Measurements from ENCODE around the gene RAB5A. TPM values are rescaled to one million over a fixed set of nuclear protein-coding genes. Genes with fewer than 3 reads are reported as not detected.

The RAB5A gene
- total RNA-seq, 1 experiment from 2014 or later: 86.8 TPM

DNA sequence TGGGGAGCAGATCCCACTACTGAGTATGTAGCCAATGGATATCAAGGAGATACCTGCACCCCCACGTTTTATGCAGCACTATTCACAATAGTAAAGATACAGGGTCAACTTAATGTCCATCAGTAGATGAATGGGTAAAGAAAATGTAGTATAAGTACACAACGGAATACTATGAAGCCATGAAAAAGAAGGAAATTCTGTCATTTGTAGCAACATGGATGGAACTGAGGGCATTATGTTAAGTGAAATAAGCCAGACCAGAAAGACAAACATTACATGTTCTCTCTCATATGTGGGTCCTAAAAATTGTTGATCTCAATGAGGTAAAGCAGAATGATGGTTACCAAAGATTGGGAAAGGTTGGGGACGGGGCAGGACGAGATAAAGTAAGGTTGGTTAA, 50.6 kb downstream of the RAB5A start:
- H3K9ac ChIP-seq (ENCODE audit: low read length): no peak overlapping the region
- ChIA-PET CTCF (no interaction called here), POLR2A (ENCODE audit: unreplicated experiment) (no interaction called here)
- H3K4me3 ChIP-seq (ENCODE audit: low read length): no peak overlapping the region
- H3K9me3 ChIP-seq (ENCODE audit: low read length): no peaks in the 10 kb centered on the region
- H3K4me1 ChIP-seq (ENCODE audit: insufficient read depth, low read length): no peaks in the 10 kb centered on the region
- intact Hi-C loops (cut with micrococcal nuclease): no loop called here
- H3K9me2 ChIP-seq (replicated peaks; ENCODE audit: low read length): no peaks in the 10 kb centered on the region
- no peak overlapping the region for H3K4me2 ChIP-seq (ENCODE audit: low read length)
- H3K27me3 ChIP-seq (ENCODE audit: low read length): no peaks in the 10 kb centered on the region
- H2AFZ ChIP-seq (ENCODE audit: low read length): no peak overlapping the region
- no peaks in the 10 kb centered on the region for H3F3A ChIP-seq (ENCODE audit: low read length, unreplicated experiment)
- H3K36me3 ChIP-seq (ENCODE audit: low read depth, low read length): no peaks in the 10 kb centered on the region
- DNase-seq: no peak
- H3K27ac ChIP-seq (ENCODE audit: low read length): no peak overlapping the region
- TF ChIP-seq EZH2 (IDR thresholded peaks at IDR 0.05; ENCODE audit: low read length, unreplicated experiment): no peak
- TF ChIP-seq EZH2phosphoT487 (IDR thresholded peaks at IDR 0.05; ENCODE audit: borderline replicate concordance, low read length): no peak
- TF ChIP-seq, protein P1, sequence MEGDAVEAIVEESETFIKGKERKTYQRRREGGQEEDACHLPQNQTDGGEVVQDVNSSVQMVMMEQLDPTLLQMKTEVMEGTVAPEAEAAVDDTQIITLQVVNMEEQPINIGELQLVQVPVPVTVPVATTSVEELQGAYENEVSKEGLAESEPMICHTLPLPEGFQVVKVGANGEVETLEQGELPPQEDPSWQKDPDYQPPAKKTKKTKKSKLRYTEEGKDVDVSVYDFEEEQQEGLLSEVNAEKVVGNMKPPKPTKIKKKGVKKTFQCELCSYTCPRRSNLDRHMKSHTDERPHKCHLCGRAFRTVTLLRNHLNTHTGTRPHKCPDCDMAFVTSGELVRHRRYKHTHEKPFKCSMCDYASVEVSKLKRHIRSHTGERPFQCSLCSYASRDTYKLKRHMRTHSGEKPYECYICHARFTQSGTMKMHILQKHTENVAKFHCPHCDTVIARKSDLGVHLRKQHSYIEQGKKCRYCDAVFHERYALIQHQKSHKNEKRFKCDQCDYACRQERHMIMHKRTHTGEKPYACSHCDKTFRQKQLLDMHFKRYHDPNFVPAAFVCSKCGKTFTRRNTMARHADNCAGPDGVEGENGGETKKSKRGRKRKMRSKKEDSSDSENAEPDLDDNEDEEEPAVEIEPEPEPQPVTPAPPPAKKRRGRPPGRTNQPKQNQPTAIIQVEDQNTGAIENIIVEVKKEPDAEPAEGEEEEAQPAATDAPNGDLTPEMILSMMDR (conservative IDR thresholded peaks at IDR 0.05; ENCODE audit: low read depth, low read length): no peak
- no peak for ATAC-seq
- BruUV-seq (replicated peaks): no TSS peak
- H4K20me1 ChIP-seq (ENCODE audit: low read length): no peaks in the 10 kb centered on the region
- H3K79me2 ChIP-seq (ENCODE audit: low read length): no peaks in the 10 kb centered on the region

DNA sequence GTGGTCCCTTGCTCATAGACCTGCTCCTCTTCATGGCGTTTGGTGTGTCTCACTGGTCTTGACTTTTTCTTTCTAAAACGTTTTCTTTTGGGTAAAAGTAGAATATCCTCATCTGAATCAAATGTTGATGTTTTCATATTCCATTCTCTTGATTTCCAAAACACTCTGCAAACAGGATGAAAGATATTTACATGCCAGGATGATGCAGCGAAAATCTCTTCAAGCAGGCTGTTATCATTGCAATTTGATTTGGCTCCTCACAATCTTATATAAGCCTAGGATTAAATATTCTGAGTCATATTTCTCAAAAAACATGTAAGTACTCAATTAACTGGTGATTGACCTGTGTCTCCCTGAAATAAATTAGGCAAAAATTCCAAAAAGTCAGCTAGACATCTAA, 55.0 kb downstream of the RAB5A start:
- no peaks in the 10 kb centered on the region for H3K79me2 ChIP-seq (ENCODE audit: low read length)
- CTCF ChIA-PET: no interaction called here
- BruUV-seq (replicated peaks): no TSS peak

DNA sequence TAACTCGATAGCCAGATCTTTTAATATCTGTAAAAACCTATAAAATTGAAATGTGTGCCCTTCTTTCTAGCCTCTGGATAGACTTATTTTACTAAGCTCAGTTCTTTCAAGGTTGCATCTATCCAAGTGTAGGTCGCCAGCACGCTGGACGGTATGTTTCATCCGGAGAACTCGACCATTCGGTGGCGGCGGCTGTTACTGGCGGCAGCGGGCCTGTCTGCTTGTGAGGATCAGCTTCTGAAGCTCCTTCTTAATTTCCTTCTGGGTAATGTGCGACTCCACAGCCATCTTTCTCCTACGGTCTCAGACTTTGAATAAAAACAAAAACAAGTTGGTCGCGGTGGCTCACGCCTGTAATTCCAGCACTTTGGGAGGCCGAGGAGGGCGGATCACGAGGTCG, 61.1 kb downstream of the RAB5A start:
- POLR2A ChIA-PET (ENCODE audit: unreplicated experiment): no interaction called here
- Histone ChIP-seq H3K36me3 (ENCODE audit: low read depth, low read length) (no peaks in the 10 kb centered on the region), H3K9me2 (replicated peaks; ENCODE audit: low read length) (no peaks in the 10 kb centered on the region), H3K4me3 (ENCODE audit: low read length) (no peak overlapping the region), H2AFZ (ENCODE audit: low read length) (no peak overlapping the region), H3F3A (ENCODE audit: low read length, unreplicated experiment) (no peaks in the 10 kb centered on the region), H3K79me2 (ENCODE audit: low read length) (no peaks in the 10 kb centered on the region), H3K27ac (ENCODE audit: low read length) (no peak overlapping the region), H3K4me1 (ENCODE audit: insufficient read depth, low read length) (no peaks in the 10 kb centered on the region), H3K9ac (ENCODE audit: low read length) (no peak overlapping the region), H3K9me3 (ENCODE audit: low read length) (no peaks in the 10 kb centered on the region), H3K4me2 (ENCODE audit: low read length) (no peak overlapping the region), H4K20me1 (ENCODE audit: low read length) (no peaks in the 10 kb centered on the region), H3K27me3 (ENCODE audit: low read length) (no peaks in the 10 kb centered on the region)
- DNase-seq: no peak
- TF ChIP-seq EZH2 (IDR thresholded peaks at IDR 0.05; ENCODE audit: low read length, unreplicated experiment) (no peak), EZH2phosphoT487 (IDR thresholded peaks at IDR 0.05; ENCODE audit: borderline replicate concordance, low read length) (no peak)
- TF ChIP-seq, protein P1 (conservative IDR thresholded peaks at IDR 0.05; ENCODE audit: low read depth, low read length): no peak
- intact Hi-C loops (cut with micrococcal nuclease): no loop called here
- CTCF ChIA-PET: no interaction called here
- no TSS peak for BruUV-seq (replicated peaks)
- ATAC-seq: no peak

More for the DNA sequence above, 55.0 kb downstream of the RAB5A start:
- H2AFZ ChIP-seq (ENCODE audit: low read length): no peak overlapping the region
- no peaks in the 10 kb centered on the region for H3K4me1 ChIP-seq (ENCODE audit: insufficient read depth, low read length)
- H3K9ac ChIP-seq (ENCODE audit: low read length): no peak overlapping the region
- no peaks in the 10 kb centered on the region for H3K9me2 ChIP-seq (replicated peaks; ENCODE audit: low read length)
- no peak overlapping the region for H3K4me2 ChIP-seq (ENCODE audit: low read length)
- no peaks in the 10 kb centered on the region for H3K27me3 ChIP-seq (ENCODE audit: low read length)
- POLR2A ChIA-PET (ENCODE audit: unreplicated experiment): no interaction called here
- DNase-seq (no peak), ATAC-seq (no peak)
- H3F3A ChIP-seq (ENCODE audit: low read length, unreplicated experiment): no peaks in the 10 kb centered on the region
- H3K9me3 ChIP-seq (ENCODE audit: low read length): no peaks in the 10 kb centered on the region
- TF ChIP-seq EZH2phosphoT487 (IDR thresholded peaks at IDR 0.05; ENCODE audit: borderline replicate concordance, low read length) (no peak), EZH2 (IDR thresholded peaks at IDR 0.05; ENCODE audit: low read length, unreplicated experiment) (no peak)
- TF ChIP-seq, protein P1 (conservative IDR thresholded peaks at IDR 0.05; ENCODE audit: low read depth, low read length): no peak
- no peak overlapping the region for H3K4me3 ChIP-seq (ENCODE audit: low read length)
- no peaks in the 10 kb centered on the region for H4K20me1 ChIP-seq (ENCODE audit: low read length)
- no peak overlapping the region for H3K27ac ChIP-seq (ENCODE audit: low read length)
- intact Hi-C loops (cut with micrococcal nuclease): no loop called here
- no peaks in the 10 kb centered on the region for H3K36me3 ChIP-seq (ENCODE audit: low read depth, low read length)

All from PC-3 (cell line).